B cell (primary cell): ENCODE results near the gene SLC15A3. TPM values are rescaled to one million over a fixed set of nuclear protein-coding genes. Genes with fewer than 3 reads are reported as not detected.

Source experiments
- ATAC-seq: fragments of 200-7000 bp; cut with Tn5 transposase; one replicate; pipeline ENCODE4 v1.10.0; 2021; ENCODE audit warnings: low read depth, mild to moderate bottlenecking, moderate number of reproducible peaks, moderate library complexity
- CTCF ChIA-PET: fragments of 350-600 bp; sonication (Branson Sonifier 250); formaldehyde crosslinking; loops from one replicate; lab custom pipeline; 2021; ENCODE audit warnings: antibody characterized with exemption, inconsistent platforms; lab: Charles Lee
- POLR2A ChIA-PET: fragments of 350-600 bp; sonication (Branson Sonifier 250); formaldehyde crosslinking; loops from one replicate; lab custom pipeline; 2021; ENCODE audit warnings: antibody characterized with exemption; lab: Charles Lee
- DNase-seq: peaks from one replicate; pipeline ENCODE4 v3.0.0; 2013
- H2AFZ ChIP-seq: 2 replicates; pipeline ENCODE4 v1.6.1; 2012; ENCODE audit warnings: mild to moderate bottlenecking, low read depth, low read length; ENCODE audit not compliant: insufficient read depth, poor library complexity, severe bottlenecking
- H3K27ac ChIP-seq, 2 donors: 1 replicate in 1 of 2; 2 replicates in 1 of 2; pipeline ENCODE4 v1.5.1; 2012 to 2013; ENCODE audit warnings: low read length in 2 of 2, mild to moderate bottlenecking in 2 of 2, moderate library complexity in 1 of 2
- H3K27me3 ChIP-seq, 4 experiments: fragments of 200-600 bp in 1 of 4; sonication (generic) in 1 of 4; replicated peaks in 1 of 4; 1 replicate in 2 of 4; 2 replicates in 2 of 4; pipeline versions ENCODE4 v1.6.1 to v1.7.0; 2013 to 2016; ENCODE audit warnings: low read length in 3 of 4, mild to moderate bottlenecking in 2 of 4, mixed read lengths in 1 of 4, moderate library complexity in 1 of 4; ENCODE audit not compliant: insufficient read depth in 4 of 4, control insufficient read depth in 3 of 4; ENCODE audit errors: control extremely low read depth in 1 of 4
- H3K36me3 ChIP-seq, 2 experiments: replicated peaks in 1 of 2; 1 replicate in 1 of 2; 2 replicates in 1 of 2; pipeline versions ENCODE4 v1.6.1 to v1.7.1; 2013; ENCODE audit warnings: low read length in 1 of 2; ENCODE audit not compliant: insufficient read depth in 2 of 2, control insufficient read depth in 1 of 2; ENCODE audit errors: control extremely low read depth in 1 of 2, extremely low read depth in 1 of 2
- H3K4me1 ChIP-seq, 2 donors: fragments of 200-600 bp in 1 of 2; sonication (generic) in 1 of 2; 1 replicate in 1 of 2; 2 replicates in 1 of 2; pipeline versions ENCODE4 v1.5.1 to v1.6.1; 2013 to 2017; ENCODE audit warnings: low read length in 2 of 2; ENCODE audit not compliant: control insufficient read depth in 2 of 2, insufficient read depth in 2 of 2
- H3K4me2 ChIP-seq: replicated peaks from 2 replicates; pipeline ENCODE3; 2012; ENCODE audit warnings: mild to moderate bottlenecking, low read depth, low read length; ENCODE audit not compliant: poor library complexity, severe bottlenecking
- H3K4me3 ChIP-seq, 5 experiments: fragments of 200-600 bp in 1 of 5; sonication (generic) in 1 of 5; 1 replicate in 3 of 5; 2 replicates in 2 of 5; pipeline versions ENCODE4 v1.5.1 to v1.7.0; 2011 to 2016; ENCODE audit warnings: low read length in 4 of 5, mild to moderate bottlenecking in 4 of 5, low read depth in 2 of 5, control low read depth in 1 of 5, moderate library complexity in 1 of 5; ENCODE audit not compliant: insufficient read depth in 1 of 5; ENCODE audit errors: control extremely low read depth in 1 of 5, extremely low read depth in 1 of 5
- H3K79me2 ChIP-seq: fragments of 200-600 bp; sonication (generic); one replicate; pipeline ENCODE4 v1.6.0; 2016; ENCODE audit warnings: low read length; ENCODE audit not compliant: control insufficient read depth, insufficient read depth
- H3K9ac ChIP-seq: fragments of 200-600 bp; sonication (generic); 2 replicates; pipeline ENCODE4 v1.6.1; 2017; ENCODE audit warnings: mild to moderate bottlenecking, low read length, moderate library complexity
- H3K9me3 ChIP-seq, 3 donors: one replicate each; pipeline versions ENCODE4 v1.6.1 to v1.7.1; 2013; ENCODE audit warnings: low read length in 2 of 3; ENCODE audit not compliant: control insufficient read depth in 2 of 3, insufficient read depth in 1 of 3; ENCODE audit errors: control extremely low read depth in 1 of 3
- H4K20me1 ChIP-seq: 2 replicates; pipeline ENCODE4 v1.6.0; 2012; ENCODE audit warnings: mild to moderate bottlenecking, low read length; ENCODE audit not compliant: insufficient read depth, control insufficient read depth, poor library complexity, severe bottlenecking
- H3K27ac Mint-ChIP-seq: one replicate; pipeline ENCODE4 v1.8.0; 2021; ENCODE audit warnings: mixed read lengths
- H3K27me3 Mint-ChIP-seq: one replicate; pipeline ENCODE4 v1.8.0; 2021; ENCODE audit warnings: mixed read lengths
- H3K4me1 Mint-ChIP-seq: one replicate; pipeline ENCODE4 v1.8.0; 2021; ENCODE audit warnings: mixed read lengths
- H3K4me3 Mint-ChIP-seq: one replicate; pipeline ENCODE4 v1.8.0; 2021; ENCODE audit warnings: mixed read lengths
- H3K9me3 Mint-ChIP-seq: one replicate; pipeline ENCODE4 v1.8.0; 2022; ENCODE audit warnings: mixed read lengths; ENCODE audit not compliant: insufficient read depth
- CTCF ChIP-seq: fragments of 200-600 bp; IDR thresholded peaks from one replicate; pipeline ENCODE4 v1.8.0; 2022; ENCODE audit warnings: antibody characterized with exemption, mild to moderate bottlenecking
- EZH2 ChIP-seq: IDR thresholded peaks from 2 replicates; pipeline ENCODE4 v1.6.1; 2012; ENCODE audit warnings: borderline replicate concordance, low read depth, mild to moderate bottlenecking, moderate library complexity, low read length; ENCODE audit not compliant: insufficient read depth, poor library complexity, severe bottlenecking
- WGBS: methylation state at CpG from one replicate; pipeline ENCODE4 v1.1.5; 2013; ENCODE audit warnings: missing lambda C conversion rate; ENCODE audit not compliant: insufficient coverage; 5-methylcytosine and 5-hydroxymethylcytosine counted together
- intact Hi-C: fragments of 100-400 bp; cut with micrococcal nuclease; formaldehyde crosslinking; loops from one replicate; pipeline ENCODE4 v1.10.0; 2022
- polyA plus RNA-seq: library from polyadenylated mRNA; depleted of rRNA; stranded (reverse); fragments of >200 nt; gene quantifications from 2 replicates; pipeline ENCODE4 v1.2.3, GENCODE V29; 2012
- total RNA-seq, 2 donors: library from RNA; stranded (reverse); fragments of 120-200 nt in 1 of 2; gene quantifications; 1 replicate in 1 of 2; 2 replicates in 1 of 2; pipeline versions ENCODE4 v1.2.3 to v1.2.4, GENCODE V29; 2013 to 2022

The SLC15A3 gene
- total and polyA plus RNA-seq, 2 donors (not counting 1 experiment from before 2014, with no cell fraction given), result 61.5 to 91.4 TPM

GRCh38 chr11:60913793-60914632 is 38.0 kb downstream of the SLC15A3 start, which contains the start of gene TMEM109:
Gene TMEM109, plus strand, starts transcription at chr11:60914158. Its CDS starts 5,536 bp downstream, at chr11:60919694.
- intact Hi-C loops, result loop anchor here (2.0 to 10.0 kb wide), 5 partner anchors 157 to 1249 kb away; partner anchors contain the start of genes FEN1, MS4A1, PATL1 and TMEM258
- Histone ChIP-seq H2AFZ (peak within 1 kb of the TSS; percentile 95), H3K79me2 (peaks cover 48% of the 10 kb centered on the region), H3K27ac (peak within 1 kb of the TSS; percentile 87 to 96), H4K20me1 (peaks cover 27% of the 10 kb centered on the region), H3K36me3 (peaks cover 0 to 6% of the 10 kb centered on the region in 2 experiments), H3K9ac (peak within 1 kb of the TSS; percentile 89), H3K4me1 (peaks cover 68 to 87% of the 10 kb centered on the region in 2 donors), H3K9me3 (no peaks in the 10 kb centered on the region), H3K27me3 (no peaks in the 10 kb centered on the region), H3K4me2 (peak within 1 kb of the TSS; percentile 96), H3K4me3 (peak within 1 kb of the TSS; percentile 61 to 100 (median 90))
- ChIA-PET CTCF (interaction anchor here (0.6 to 11.8 kb wide), 15 partner anchors 10 to 274 kb away, joined by 3 to 129 read pairs (median 8); partner anchors contain the start of genes PRPF19, SLC15A3 and TMEM132A), POLR2A (interaction anchor here (0.7 to 8.3 kb wide), 6 partner anchors 10 to 248 kb away, joined by 3 to 96 read pairs (median 5); partner anchors contain the start of genes SLC15A3, TMEM132A and VPS37C)
- DNase-seq (peak; percentile 95), ATAC-seq (peak; percentile 56)
- peaks cover 77% of the 10 kb centered on the region for H3K4me1 Mint-ChIP-seq
- H3K9me3 Mint-ChIP-seq, result no peaks in the 10 kb centered on the region
- H3K27me3 Mint-ChIP-seq, result no peaks in the 10 kb centered on the region
- peak within 1 kb of the TSS; percentile 97 for H3K4me3 Mint-ChIP-seq
- WGBS, result under 1% methylated on average over 64 of the region's 70 CpGs
- no peak for TF ChIP-seq EZH2
- TF ChIP-seq CTCF, result no peak
- H3K27ac Mint-ChIP-seq, result peak within 1 kb of the TSS; percentile 98
